Activated CD4-positive, alpha-beta T cell treated with anti-CD3 and anti-CD28 coated beads for 24 hours (primary cell): ENCODE measurements around the gene SLC30A2.

ENCODE experiments used
- DNase-seq, 2 donors: peaks; one replicate each; pipeline ENCODE4 v3.0.0-alpha.2; 2020; ENCODE audit warnings: low read depth in 2 of 2

The SLC30A2 gene

GRCh38 chr1:26041401-26041800, 4.5 kb downstream of the SLC30A2 start:
- DNase-seq: no peak

- DNase-seq: no peak
These were observed 7.0 kb downstream of the SLC30A2 start for GRCh38 chr1:26038904-26039303.

GRCh38 chr1:26038477-26038876, 7.4 kb downstream of the SLC30A2 start:
- DNase-seq: no peak

GRCh38 chr1:26037904-26038303, 8.0 kb downstream of the SLC30A2 start:
- DNase-seq: no peak

GRCh38 chr1:26036756-26037281, 9.1 kb downstream of the SLC30A2 start:
- DNase-seq: no peak

GRCh38 chr1:26035959-26036755, 9.8 kb downstream of the SLC30A2 start:
- DNase-seq: peak; percentile 65 to 74

- DNase-seq: peak; percentile 89 to 92
These were observed 10.5 kb downstream of the SLC30A2 start for GRCh38 chr1:26035203-26035958.

GRCh38 chr1:26034504-26035202, 11.3 kb downstream of the SLC30A2 start:
- DNase-seq: no peak

- DNase-seq: no peak
These were observed 13.1 kb downstream of the SLC30A2 start for GRCh38 chr1:26032656-26033357.

- DNase-seq: no peak
These were observed 14.2 kb downstream of the SLC30A2 start for GRCh38 chr1:26031611-26032220.

- no peak for DNase-seq
These were observed 14.7 kb downstream of the SLC30A2 start for GRCh38 chr1:26031196-26031595.

- DNase-seq: no peak
These were observed 15.9 kb downstream of the SLC30A2 start for GRCh38 chr1:26029864-26030481.

GRCh38 chr1:26029054-26029863, 16.7 kb downstream of the SLC30A2 start:
- DNase-seq: no peak

GRCh38 chr1:26028490-26028980, 17.4 kb downstream of the SLC30A2 start:
- DNase-seq: no peak

- DNase-seq: no peak
These were observed 18.0 kb downstream of the SLC30A2 start for GRCh38 chr1:26027716-26028489.

- DNase-seq: no peak
These were observed 20.4 kb downstream of the SLC30A2 start for GRCh38 chr1:26025517-26025916.

GRCh38 chr1:26025060-26025459, 20.9 kb downstream of the SLC30A2 start:
- no peak for DNase-seq

GRCh38 chr1:26023826-26024225, 22.1 kb downstream of the SLC30A2 start:
- DNase-seq: no peak

GRCh38 chr1:26023009-26023408, 22.9 kb downstream of the SLC30A2 start:
- DNase-seq: no peak
